Liver (tissue), 9 donors: ENCODE measurements around the gene TRIM40. TPM values are rescaled to one million over a fixed set of nuclear protein-coding genes. Genes with fewer than 3 reads are reported as not detected.
"Not testable (repeated sequence)": the region's sequence is repeated elsewhere in the genome, so short reads cannot be mapped to it uniquely, and the experiment has no call there.

Source experiments
- DNase-seq: peaks from one replicate; pipeline ENCODE4 v3.0.0-alpha.2; 2017; ENCODE audit warnings: low spot score
- H3K27ac ChIP-seq, 2 donors: one replicate each; pipeline ENCODE4 v1.7.0; 2013; ENCODE audit warnings: inconsistent platforms in 2 of 2, low read length in 2 of 2, control low read depth in 1 of 2, low read depth in 1 of 2, mild to moderate bottlenecking in 1 of 2
- H3K27me3 ChIP-seq, 4 donors: one replicate each; pipeline versions ENCODE4 v1.6.1 to v1.7.0; 2013; ENCODE audit warnings: low read length in 3 of 4, inconsistent platforms in 1 of 4, mild to moderate bottlenecking in 1 of 4, moderate library complexity in 1 of 4; ENCODE audit not compliant: control insufficient read depth in 4 of 4, insufficient read depth in 4 of 4
- H3K36me3 ChIP-seq, 4 donors: one replicate each; pipeline versions ENCODE4 v1.6.1 to v1.7.0; 2013; ENCODE audit warnings: low read length in 3 of 4, mild to moderate bottlenecking in 3 of 4, low read depth in 1 of 4, moderate library complexity in 1 of 4; ENCODE audit not compliant: control insufficient read depth in 4 of 4, insufficient read depth in 3 of 4
- H3K4me1 ChIP-seq, 4 donors: one replicate each; pipeline versions ENCODE4 v1.6.1 to v1.7.0; 2013; ENCODE audit warnings: low read length in 3 of 4, mild to moderate bottlenecking in 3 of 4, moderate library complexity in 1 of 4; ENCODE audit not compliant: control insufficient read depth in 4 of 4, insufficient read depth in 4 of 4
- H3K4me3 ChIP-seq, 3 donors: one replicate each; pipeline versions ENCODE4 v1.6.1 to v1.7.0; 2013; ENCODE audit warnings: low read length in 3 of 3, control low read depth in 1 of 3, low read depth in 1 of 3, mild to moderate bottlenecking in 1 of 3
- H3K9ac ChIP-seq, 2 donors: one replicate each; pipeline ENCODE4 v1.7.0; 2013; ENCODE audit warnings: low read length in 2 of 2, mild to moderate bottlenecking in 2 of 2, moderate library complexity in 2 of 2, control low read depth in 1 of 2, low read depth in 1 of 2
- H3K9me3 ChIP-seq, 4 donors: one replicate each; pipeline versions ENCODE4 v1.6.1 to v1.7.0; 2013; ENCODE audit warnings: low read length in 3 of 4; ENCODE audit not compliant: control insufficient read depth in 4 of 4
- ATF3 ChIP-seq: IDR thresholded peaks from 2 replicates; pipeline ENCODE4 v1.6.1; 2016; ENCODE audit warnings: antibody characterized with exemption
- CTCF ChIP-seq: fragments of 150-350 bp; IDR thresholded peaks from 2 replicates; pipeline ENCODE4 v1.5.1; 2017; ENCODE audit warnings: improper control_type of control experiment, low read depth, low read length; ENCODE audit not compliant: missing input control
- FOXA2 ChIP-seq: IDR thresholded peaks from 2 replicates; pipeline ENCODE4 v1.6.1; 2016; ENCODE audit warnings: antibody characterized with exemption
- HNF4A ChIP-seq, 2 donors: conservative IDR thresholded peaks; 2 replicates each; pipeline ENCODE4 v1.6.1; 2016; ENCODE audit warnings: antibody characterized with exemption in 2 of 2, mild to moderate bottlenecking in 2 of 2
- HNF4G ChIP-seq: IDR thresholded peaks from 2 replicates; pipeline ENCODE4 v1.6.1; 2016; ENCODE audit warnings: antibody characterized with exemption
- JUND ChIP-seq, 2 donors: IDR thresholded peaks; 2 replicates each; pipeline ENCODE4 v1.6.1; 2016; ENCODE audit warnings: antibody characterized with exemption in 2 of 2
- NR2F2 ChIP-seq: IDR thresholded peaks from 2 replicates; pipeline ENCODE4 v1.6.1; 2016; ENCODE audit warnings: antibody characterized with exemption
- REST ChIP-seq: IDR thresholded peaks from 2 replicates; pipeline ENCODE4 v1.6.1; 2016; ENCODE audit warnings: antibody characterized with exemption, mild to moderate bottlenecking
- RXRA ChIP-seq, 2 donors: IDR thresholded peaks; 2 replicates each; pipeline ENCODE4 v1.6.1; 2017 to 2018; ENCODE audit warnings: antibody characterized with exemption in 2 of 2, mild to moderate bottlenecking in 1 of 2
- SP1 ChIP-seq: IDR thresholded peaks from 2 replicates; pipeline ENCODE4 v1.6.1; 2018; ENCODE audit warnings: antibody characterized with exemption, mild to moderate bottlenecking
- TAF1 ChIP-seq: conservative IDR thresholded peaks from 2 replicates; pipeline ENCODE4 v1.6.1; 2016; ENCODE audit warnings: antibody characterized with exemption, mild to moderate bottlenecking
- ZBTB33 ChIP-seq: IDR thresholded peaks from 2 replicates; pipeline ENCODE4 v1.6.1; 2016; ENCODE audit warnings: antibody characterized with exemption
- WGBS: extraction: QIAGEN DNeasy Blood & Tissue Kit; methylation state at CpG from one replicate; pipeline ENCODE4 v1.1.7; 2013; 5-methylcytosine and 5-hydroxymethylcytosine counted together
- polyA plus RNA-seq, 2 donors: library from polyadenylated mRNA; stranded (reverse) in 1 of 2; unstranded in 1 of 2; fragments of 200-250 nt in 1 of 2; fragments of >200 nt in 1 of 2; fragmentation: Nextera tagmentation in 1 of 2; extraction: Ambion mirVana in 1 of 2; gene quantifications; one replicate each; pipeline versions ENCODE4 v1.2.1 to v1.2.3, GENCODE V29; 2013 to 2015
- total RNA-seq, 2 donors: library from RNA; depleted of rRNA; stranded (reverse); fragments of >200 nt; gene quantifications; one replicate each; pipeline ENCODE4 v1.2.3, GENCODE V29; 2014
- donor health status: healthy.
- donor health status: healthy.
- donor health status: healthy.
- donor health status: healthy.
- donor health status: healthy.

Gene TRIM40
- total and polyA plus RNA-seq, 4 donors, result 0.51 TPM; not detected in 3

GRCh38 chr6:30135147-30135546 is 793 bp upstream of the TRIM40 start:
- Histone ChIP-seq H3K9me3 (no peaks in the 10 kb centered on the region), H3K4me3 (no peak overlapping the region), H3K27me3 (peaks cover 0 to 14% (median 0%) of the 10 kb centered on the region in 4 donors), H3K27ac (no peak overlapping the region), H3K4me1 (peaks cover 0 to 4% (median 2%) of the 10 kb centered on the region in 4 donors), H3K36me3 (no peaks in the 10 kb centered on the region), H3K9ac (no peak overlapping the region)
- DNase-seq, result no peak
- 76% methylated on average over 2 of the region's 2 CpGs for WGBS
- TF ChIP-seq TAF1 (no peak), ZBTB33 (no peak), JUND (IDR thresholded peaks at IDR 0.05) (no peak), FOXA2 (no peak), HNF4A (conservative IDR thresholded peaks at IDR 0.05) (no peak), HNF4G (no peak)

GRCh38 chr6:30136570-30137286 is 788 bp downstream of the TRIM40 start:
- Histone ChIP-seq H3K27me3 (peaks cover 0 to 12% (median 0%) of the 10 kb centered on the region in 4 donors), H3K9ac (no peak overlapping the region), H3K36me3 (no peaks in the 10 kb centered on the region), H3K4me3 (no peak overlapping the region), H3K9me3 (no peaks in the 10 kb centered on the region), H3K27ac (no peak overlapping the region), H3K4me1 (no peaks in the 10 kb centered on the region)
- 79% methylated on average over 11 of the region's 11 CpGs for WGBS
- no peak for DNase-seq
- TF ChIP-seq RXRA (IDR thresholded peaks at IDR 0.05), result no peak
- no peak for TF ChIP-seq NR2F2
- no peak for TF ChIP-seq CTCF
- TF ChIP-seq TAF1, result no peak
- no peak for TF ChIP-seq REST
- TF ChIP-seq ATF3, result no peak
- no peak for TF ChIP-seq JUND (IDR thresholded peaks at IDR 0.05)
- no peak for TF ChIP-seq HNF4G
- TF ChIP-seq SP1, result no peak

GRCh38 chr6:30140240-30140639 is 4.3 kb downstream of the TRIM40 start:
- not testable (repeated sequence) for H3K36me3 ChIP-seq, H3K9ac ChIP-seq, H3K4me3 ChIP-seq, H3K4me1 ChIP-seq, H3K9me3 ChIP-seq, H3K27ac ChIP-seq, DNase-seq
- H3K27me3 ChIP-seq, result peaks cover 0 to 12% (median 0%) of the 10 kb centered on the region in 4 donors
- WGBS, result 83% methylated on average over 8 of the region's 8 CpGs
